ENCODE results near the gene MTHFR. TPM values are rescaled to one million over a fixed set of nuclear protein-coding genes. Genes with fewer than 3 reads are reported as not detected.

The MTHFR gene
- polyA plus RNA-seq, 1 of the 3 experiments (the other 2 are of a cell fraction), result 5.3 TPM

GRCh38 chr1:11800391-11800755 is 5.4 kb downstream of the MTHFR start (continued):
- TF ChIP-seq USF2 (IDR thresholded peaks at IDR 0.05; ENCODE audit: borderline replicate concordance, low read depth, low read length) (no peak), EP300 (IDR thresholded peaks at IDR 0.05; ENCODE audit: borderline replicate concordance in 1 of 2, low read depth in 1 of 2, low read length in 1 of 2) (no peak), GABPA (IDR thresholded peaks at IDR 0.05; ENCODE audit: low read depth) (no peak)
- TF ChIP-seq, protein P1, sequence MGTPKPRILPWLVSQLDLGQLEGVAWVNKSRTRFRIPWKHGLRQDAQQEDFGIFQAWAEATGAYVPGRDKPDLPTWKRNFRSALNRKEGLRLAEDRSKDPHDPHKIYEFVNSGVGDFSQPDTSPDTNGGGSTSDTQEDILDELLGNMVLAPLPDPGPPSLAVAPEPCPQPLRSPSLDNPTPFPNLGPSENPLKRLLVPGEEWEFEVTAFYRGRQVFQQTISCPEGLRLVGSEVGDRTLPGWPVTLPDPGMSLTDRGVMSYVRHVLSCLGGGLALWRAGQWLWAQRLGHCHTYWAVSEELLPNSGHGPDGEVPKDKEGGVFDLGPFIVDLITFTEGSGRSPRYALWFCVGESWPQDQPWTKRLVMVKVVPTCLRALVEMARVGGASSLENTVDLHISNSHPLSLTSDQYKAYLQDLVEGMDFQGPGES (IDR thresholded peaks at IDR 0.05; ENCODE audit: low read depth, low read length), result no peak

- POLR2A ChIA-PET, result no interaction called here
- WGBS (ENCODE audit: low lambda C conversion rate), result 87% methylated on average over 7 of the region's 9 CpGs
These were observed 5.9 kb downstream of the MTHFR start for GRCh38 chr1:11799896-11800295.

More at GRCh38 chr1:11799896-11800295, 5.9 kb downstream of the MTHFR start:
- no peak overlapping the region for H3K4me3 ChIP-seq (ENCODE audit: low read depth in 2 of 2, low read length in 1 of 2)
- no peaks in the 10 kb centered on the region for H3K27me3 ChIP-seq (ENCODE audit: insufficient read depth)
- H3K4me2 ChIP-seq, result no peak overlapping the region
- CTCF ChIA-PET, result no interaction called here
- DNase-seq, result no peak
- H3K9me2 ChIP-seq, result no peaks in the 10 kb centered on the region
- H4K20me1 ChIP-seq (ENCODE audit: insufficient read depth), result no peaks in the 10 kb centered on the region
- no peaks in the 10 kb centered on the region for H3K9me3 ChIP-seq
- no peak overlapping the region for H2AFZ ChIP-seq (ENCODE audit: low read depth)
- TF ChIP-seq SIN3A (IDR thresholded peaks at IDR 0.05; ENCODE audit: borderline replicate concordance, low read depth, low read length) (no peak), ELF1 (IDR thresholded peaks at IDR 0.05) (no peak), MXI1 (IDR thresholded peaks at IDR 0.05; ENCODE audit: low read depth, low read length) (no peak), TAF1 (IDR thresholded peaks at IDR 0.05; ENCODE audit: borderline replicate concordance, low read depth, low read length) (no peak), GABPA (IDR thresholded peaks at IDR 0.05; ENCODE audit: low read depth) (no peak), NRF1 (IDR thresholded peaks at IDR 0.05; ENCODE audit: low read depth, low read length) (no peak), FOXM1 (IDR thresholded peaks at IDR 0.05; ENCODE audit: low read depth) (no peak)
- TF ChIP-seq, protein P1 (IDR thresholded peaks at IDR 0.05; ENCODE audit: low read depth, low read length), result no peak
- TF ChIP-seq, protein P2, sequence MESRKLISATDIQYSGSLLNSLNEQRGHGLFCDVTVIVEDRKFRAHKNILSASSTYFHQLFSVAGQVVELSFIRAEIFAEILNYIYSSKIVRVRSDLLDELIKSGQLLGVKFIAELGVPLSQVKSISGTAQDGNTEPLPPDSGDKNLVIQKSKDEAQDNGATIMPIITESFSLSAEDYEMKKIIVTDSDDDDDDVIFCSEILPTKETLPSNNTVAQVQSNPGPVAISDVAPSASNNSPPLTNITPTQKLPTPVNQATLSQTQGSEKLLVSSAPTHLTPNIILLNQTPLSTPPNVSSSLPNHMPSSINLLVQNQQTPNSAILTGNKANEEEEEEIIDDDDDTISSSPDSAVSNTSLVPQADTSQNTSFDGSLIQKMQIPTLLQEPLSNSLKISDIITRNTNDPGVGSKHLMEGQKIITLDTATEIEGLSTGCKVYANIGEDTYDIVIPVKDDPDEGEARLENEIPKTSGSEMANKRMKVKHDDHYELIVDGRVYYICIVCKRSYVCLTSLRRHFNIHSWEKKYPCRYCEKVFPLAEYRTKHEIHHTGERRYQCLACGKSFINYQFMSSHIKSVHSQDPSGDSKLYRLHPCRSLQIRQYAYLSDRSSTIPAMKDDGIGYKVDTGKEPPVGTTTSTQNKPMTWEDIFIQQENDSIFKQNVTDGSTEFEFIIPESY (IDR thresholded peaks at IDR 0.05; ENCODE audit: borderline replicate concordance, low read depth), result no peak
- TF ChIP-seq, protein P3, sequence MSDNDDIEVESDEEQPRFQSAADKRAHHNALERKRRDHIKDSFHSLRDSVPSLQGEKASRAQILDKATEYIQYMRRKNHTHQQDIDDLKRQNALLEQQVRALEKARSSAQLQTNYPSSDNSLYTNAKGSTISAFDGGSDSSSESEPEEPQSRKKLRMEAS (IDR thresholded peaks at IDR 0.05; ENCODE audit: low read depth), result no peak
- H3K27ac ChIP-seq (ENCODE audit: low read depth in 2 of 2, low read length in 1 of 2), result no peak overlapping the region
- H3K9ac ChIP-seq, result no peak overlapping the region
- no peaks in the 10 kb centered on the region for H3F3A ChIP-seq (replicated peaks; ENCODE audit: insufficient read depth)
- peaks cover 19 to 23% of the 10 kb centered on the region in 2 experiments; a peak in 3 of 4 replicates for H3K4me1 ChIP-seq (ENCODE audit: control insufficient read depth in 1 of 2, insufficient read depth in 2 of 2, low read depth in 1 of 2, low read length in 1 of 2)
- H3K79me2 ChIP-seq (ENCODE audit: insufficient read depth), result no peaks in the 10 kb centered on the region; the same call in 1 of the 2 replicates
- H3K36me3 ChIP-seq (replicated peaks in 1 of 2; ENCODE audit: control insufficient read depth in 1 of 2, insufficient read depth in 2 of 2, low read length in 1 of 2), result peaks cover 0 to 24% of the 10 kb centered on the region in 2 experiments

Data from SK-N-SH (cell line).